Measurements from ENCODE around the gene SEMA4D.
"Not testable (repeated sequence)": the region's sequence is repeated elsewhere in the genome, so short reads cannot be mapped to it uniquely, and the experiment has no call there.

The SEMA4D gene

DNA sequence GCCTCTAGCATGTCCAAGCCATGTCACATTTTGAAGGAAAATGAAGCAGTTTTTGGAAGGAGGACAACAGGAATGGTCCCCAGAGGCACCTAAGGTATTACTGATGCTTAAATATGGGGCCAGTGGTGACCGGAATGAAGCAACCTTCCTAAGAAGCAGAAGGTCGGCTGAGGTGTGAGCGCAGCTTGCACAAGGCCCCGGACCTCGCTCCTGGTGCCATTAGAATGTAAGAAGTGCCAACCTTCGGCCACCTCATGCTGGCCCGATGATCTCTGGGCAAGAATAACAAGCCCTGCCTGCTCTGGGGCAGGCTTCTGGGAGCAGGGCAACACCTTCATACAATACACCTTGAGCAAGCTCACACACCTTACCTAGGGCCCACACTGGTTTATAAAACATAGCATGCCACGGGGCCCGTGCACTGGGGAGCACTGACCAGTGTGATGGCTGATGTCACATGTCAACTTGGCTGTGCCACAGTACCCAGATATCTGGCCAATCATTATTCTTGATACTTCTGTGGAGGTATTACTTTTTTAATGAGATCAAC, 21.9 kb downstream of the SEMA4D start:
- Histone ChIP-seq H4K20me1 (ENCODE audit: insufficient read depth, low read length, poor library complexity, severe bottlenecking) (peaks cover 76% of the 10 kb centered on the region), H3F3A (ENCODE audit: low read depth) (peaks cover 26% of the 10 kb centered on the region), H3K9me3 (ENCODE audit: insufficient read depth, low read depth, low read length) (no peaks in the 10 kb centered on the region), H3K4me2 (ENCODE audit: low read depth, low read length, poor library complexity, severe bottlenecking) (peak overlapping the region; percentile 90), H3K36me3 (ENCODE audit: insufficient read depth, low read length) (peaks cover 64% of the 10 kb centered on the region), H3K4me3 (ENCODE audit: low read length, poor library complexity, severe bottlenecking) (peak overlapping the region; percentile 65), H3K79me2 (ENCODE audit: insufficient read depth, low read length) (peaks cover 86% of the 10 kb centered on the region), H3K4me1 (ENCODE audit: insufficient read depth, low read length, poor library complexity, severe bottlenecking) (peaks cover 70% of the 10 kb centered on the region), H3K9me2 (replicated peaks; ENCODE audit: low read depth, low read length) (no peaks in the 10 kb centered on the region), H3K9ac (ENCODE audit: low read depth, low read length, poor library complexity, severe bottlenecking) (peak overlapping the region; percentile 62), H2AFZ (ENCODE audit: low read length) (no peak overlapping the region), H3K27me3 (ENCODE audit: insufficient read depth, low read length, poor library complexity, severe bottlenecking) (no peaks in the 10 kb centered on the region)
- no peak for TF ChIP-seq EZH2phosphoT487 (IDR thresholded peaks at IDR 0.05; ENCODE audit: borderline replicate concordance)
- TF ChIP-seq, protein P1, sequence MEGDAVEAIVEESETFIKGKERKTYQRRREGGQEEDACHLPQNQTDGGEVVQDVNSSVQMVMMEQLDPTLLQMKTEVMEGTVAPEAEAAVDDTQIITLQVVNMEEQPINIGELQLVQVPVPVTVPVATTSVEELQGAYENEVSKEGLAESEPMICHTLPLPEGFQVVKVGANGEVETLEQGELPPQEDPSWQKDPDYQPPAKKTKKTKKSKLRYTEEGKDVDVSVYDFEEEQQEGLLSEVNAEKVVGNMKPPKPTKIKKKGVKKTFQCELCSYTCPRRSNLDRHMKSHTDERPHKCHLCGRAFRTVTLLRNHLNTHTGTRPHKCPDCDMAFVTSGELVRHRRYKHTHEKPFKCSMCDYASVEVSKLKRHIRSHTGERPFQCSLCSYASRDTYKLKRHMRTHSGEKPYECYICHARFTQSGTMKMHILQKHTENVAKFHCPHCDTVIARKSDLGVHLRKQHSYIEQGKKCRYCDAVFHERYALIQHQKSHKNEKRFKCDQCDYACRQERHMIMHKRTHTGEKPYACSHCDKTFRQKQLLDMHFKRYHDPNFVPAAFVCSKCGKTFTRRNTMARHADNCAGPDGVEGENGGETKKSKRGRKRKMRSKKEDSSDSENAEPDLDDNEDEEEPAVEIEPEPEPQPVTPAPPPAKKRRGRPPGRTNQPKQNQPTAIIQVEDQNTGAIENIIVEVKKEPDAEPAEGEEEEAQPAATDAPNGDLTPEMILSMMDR (conservative IDR thresholded peaks at IDR 0.05; ENCODE audit: low read length) = no peak

DNA sequence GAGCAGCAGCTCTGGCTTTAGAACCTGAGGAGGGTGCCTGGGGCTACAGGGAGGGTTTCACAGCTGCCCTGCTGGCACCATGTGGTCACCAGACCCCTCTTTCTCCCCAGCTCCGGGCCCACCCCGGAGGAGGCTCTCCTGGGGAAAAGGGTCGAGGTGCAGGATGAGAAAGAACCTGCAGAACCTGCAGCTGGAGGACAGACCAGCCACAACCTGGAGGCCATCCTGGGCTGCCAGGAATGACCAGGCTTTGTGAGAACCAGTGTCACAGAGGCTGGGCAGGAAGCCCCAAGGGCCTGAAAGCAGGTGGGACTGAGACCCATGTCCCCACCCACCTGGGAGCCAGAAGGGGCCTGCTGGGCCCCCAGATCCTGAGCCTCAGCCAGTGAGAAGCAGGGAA, 23.0 kb downstream of the SEMA4D start:
- H3K4me2 ChIP-seq (ENCODE audit: low read depth, low read length, poor library complexity, severe bottlenecking) = no peak overlapping the region

DNA sequence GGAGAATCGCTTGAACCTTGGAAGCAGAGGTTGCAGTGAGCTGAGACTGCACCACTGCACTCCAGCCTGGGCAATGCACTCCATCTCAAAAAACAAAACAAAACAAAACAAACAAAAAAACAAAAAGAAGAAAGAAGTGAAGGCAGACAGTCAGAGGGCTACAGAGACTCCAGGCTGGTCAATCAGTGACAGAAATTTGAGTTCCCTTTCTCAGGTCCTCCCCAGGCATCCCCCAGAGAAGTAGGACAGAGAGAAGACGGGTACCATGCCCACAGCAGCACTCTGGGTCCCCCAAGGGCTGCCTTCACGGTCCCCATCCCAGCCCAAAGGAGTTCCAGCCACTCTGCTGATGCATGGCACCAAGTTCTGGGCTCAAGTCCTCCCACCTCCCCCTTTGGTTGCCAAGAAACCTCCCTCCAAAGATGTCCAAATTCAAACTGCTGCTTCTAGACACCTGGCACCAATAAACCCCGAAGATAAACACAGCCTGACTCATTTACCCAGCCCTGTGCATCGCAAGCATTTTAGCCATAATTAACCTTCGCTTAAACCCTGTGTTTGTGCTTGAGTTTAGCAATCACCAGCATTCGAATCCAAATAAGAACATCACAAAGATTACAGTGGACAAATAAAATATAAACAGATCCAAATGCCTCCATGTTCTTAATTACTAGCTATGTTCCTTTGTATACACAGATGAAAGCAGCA, 24.0 kb downstream of the SEMA4D start:
- H3K9me2 ChIP-seq (replicated peaks; ENCODE audit: low read depth, low read length) = no peaks in the 10 kb centered on the region
- peaks cover 82% of the 10 kb centered on the region for H3K4me1 ChIP-seq (ENCODE audit: insufficient read depth, low read length, poor library complexity, severe bottlenecking)
- no peak overlapping the region for H3K9ac ChIP-seq (ENCODE audit: low read depth, low read length, poor library complexity, severe bottlenecking)
- H3K9me3 ChIP-seq (ENCODE audit: insufficient read depth, low read depth, low read length) = no peaks in the 10 kb centered on the region
- H3K4me3 ChIP-seq (ENCODE audit: low read length, poor library complexity, severe bottlenecking) = no peak overlapping the region
- H3K36me3 ChIP-seq (ENCODE audit: insufficient read depth, low read length) = peaks cover 73% of the 10 kb centered on the region
- peaks cover 85% of the 10 kb centered on the region for H4K20me1 ChIP-seq (ENCODE audit: insufficient read depth, low read length, poor library complexity, severe bottlenecking)
- peak overlapping the region; percentile 12 for H3K4me2 ChIP-seq (ENCODE audit: low read depth, low read length, poor library complexity, severe bottlenecking)
- H3F3A ChIP-seq (ENCODE audit: low read depth) = peaks cover 22% of the 10 kb centered on the region
- no peak overlapping the region for H2AFZ ChIP-seq (ENCODE audit: low read length)
- no peak for TF ChIP-seq EZH2phosphoT487 (IDR thresholded peaks at IDR 0.05; ENCODE audit: borderline replicate concordance)
- TF ChIP-seq, protein P1 (conservative IDR thresholded peaks at IDR 0.05; ENCODE audit: low read length) = no peak
- no peaks in the 10 kb centered on the region for H3K27me3 ChIP-seq (ENCODE audit: insufficient read depth, low read length, poor library complexity, severe bottlenecking)
- H3K79me2 ChIP-seq (ENCODE audit: insufficient read depth, low read length) = peaks cover 92% of the 10 kb centered on the region

More for the DNA sequence above, 23.0 kb downstream of the SEMA4D start:
- Histone ChIP-seq H3K4me1 (ENCODE audit: insufficient read depth, low read length, poor library complexity, severe bottlenecking) (peaks cover 77% of the 10 kb centered on the region), H2AFZ (ENCODE audit: low read length) (no peak overlapping the region), H3K9ac (ENCODE audit: low read depth, low read length, poor library complexity, severe bottlenecking) (no peak overlapping the region), H3F3A (ENCODE audit: low read depth) (peaks cover 26% of the 10 kb centered on the region), H3K79me2 (ENCODE audit: insufficient read depth, low read length) (peaks cover 89% of the 10 kb centered on the region), H3K9me3 (ENCODE audit: insufficient read depth, low read depth, low read length) (no peaks in the 10 kb centered on the region), H4K20me1 (ENCODE audit: insufficient read depth, low read length, poor library complexity, severe bottlenecking) (peaks cover 80% of the 10 kb centered on the region), H3K27me3 (ENCODE audit: insufficient read depth, low read length, poor library complexity, severe bottlenecking) (no peaks in the 10 kb centered on the region), H3K4me3 (ENCODE audit: low read length, poor library complexity, severe bottlenecking) (no peak overlapping the region), H3K9me2 (replicated peaks; ENCODE audit: low read depth, low read length) (no peaks in the 10 kb centered on the region), H3K36me3 (ENCODE audit: insufficient read depth, low read length) (peaks cover 70% of the 10 kb centered on the region)
- no peak for TF ChIP-seq EZH2phosphoT487 (IDR thresholded peaks at IDR 0.05; ENCODE audit: borderline replicate concordance)
- TF ChIP-seq, protein P1 (conservative IDR thresholded peaks at IDR 0.05; ENCODE audit: low read length) = no peak

DNA sequence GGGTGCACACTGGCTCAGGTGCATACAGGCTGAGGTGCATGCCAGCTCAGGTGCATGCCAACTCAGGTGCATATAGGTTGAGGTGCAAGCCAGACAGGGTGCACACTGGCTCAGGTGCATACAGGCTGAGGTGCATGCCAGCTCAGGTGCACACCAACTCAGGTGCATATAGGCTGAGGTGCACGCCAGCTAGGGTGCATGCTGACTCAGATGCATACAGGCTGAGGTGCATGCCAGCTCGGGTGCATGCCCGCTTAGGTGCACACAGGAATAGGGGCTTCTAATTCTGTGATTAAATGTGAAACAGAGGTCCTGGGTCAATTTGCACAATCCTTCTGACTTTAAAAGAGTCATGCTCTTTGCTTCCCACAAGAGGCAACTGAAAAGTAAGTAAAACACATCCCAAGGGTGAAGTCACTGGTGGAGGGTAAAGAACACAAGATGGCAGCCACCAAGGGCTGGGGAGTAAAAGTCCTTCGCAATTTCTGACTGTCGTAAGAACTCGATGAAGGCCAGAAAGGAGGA, 26.1 kb downstream of the SEMA4D start:
- Histone ChIP-seq H3K79me2 (ENCODE audit: insufficient read depth, low read length) (peaks cover 100% of the 10 kb centered on the region), H4K20me1 (ENCODE audit: insufficient read depth, low read length, poor library complexity, severe bottlenecking) (peaks cover 85% of the 10 kb centered on the region), H3K4me1 (ENCODE audit: insufficient read depth, low read length, poor library complexity, severe bottlenecking) (peaks cover 81% of the 10 kb centered on the region), H3K36me3 (ENCODE audit: insufficient read depth, low read length) (peaks cover 73% of the 10 kb centered on the region)
- not testable (repeated sequence) for H3K4me3 ChIP-seq (ENCODE audit: low read length, poor library complexity, severe bottlenecking); H3K27me3 ChIP-seq (ENCODE audit: insufficient read depth, low read length, poor library complexity, severe bottlenecking); H3F3A ChIP-seq (ENCODE audit: low read depth); H2AFZ ChIP-seq (ENCODE audit: low read length); H3K4me2 ChIP-seq (ENCODE audit: low read depth, low read length, poor library complexity, severe bottlenecking); H3K9me2 ChIP-seq (replicated peaks; ENCODE audit: low read depth, low read length); H3K9ac ChIP-seq (ENCODE audit: low read depth, low read length, poor library complexity, severe bottlenecking); H3K9me3 ChIP-seq (ENCODE audit: insufficient read depth, low read depth, low read length)
